Stimulated activated CD4-positive, alpha-beta T cell treated with anti-CD3 and anti-CD28 coated beads, Interleukin-12 subunit alpha, Interleukin-12 subunit beta, amount 100 ng/mL, for 4 hours (primary cell): ENCODE measurements around the gene CYP24A1.
A peak's percentile ranks its signal among the peaks of the same experiment; 100 is the strongest.

ENCODE experiments used
- DNase-seq: peaks from one replicate; pipeline ENCODE4 v3.0.0-alpha.2; 2020

CYP24A1 gene

DNA sequence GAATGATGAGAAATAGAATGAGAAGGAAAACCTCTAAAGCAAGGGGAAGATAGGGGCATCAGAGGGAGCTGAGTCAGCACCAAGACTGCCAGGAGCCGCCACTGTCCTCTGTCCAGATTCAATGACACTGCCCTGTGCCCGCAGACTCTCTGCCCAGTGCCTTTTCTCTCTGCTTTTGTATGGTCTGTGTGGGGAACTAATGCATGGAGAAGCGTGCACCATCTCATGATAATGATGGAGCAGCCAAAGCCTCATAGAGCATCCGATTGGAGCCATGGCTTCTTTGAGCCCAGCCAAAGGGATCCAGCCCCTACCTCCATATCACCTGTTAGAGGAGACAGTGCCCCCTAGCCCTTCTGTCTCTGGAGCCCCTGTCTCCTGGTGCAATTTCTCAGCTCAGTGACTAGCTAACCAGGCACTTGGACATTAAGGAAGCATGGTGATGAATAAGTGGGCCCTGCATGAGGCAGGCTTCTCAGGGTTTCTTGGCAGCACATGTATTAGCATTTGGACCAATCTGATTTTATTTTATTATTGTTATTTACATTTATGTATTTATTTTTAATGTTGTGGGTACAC is 27.6 kb upstream of the CYP24A1 start:
- DNase-seq: no peak

- no peak for DNase-seq
Measured at GRCh38 chr20:54200487-54201267, 26.9 kb upstream of the CYP24A1 start.

DNA sequence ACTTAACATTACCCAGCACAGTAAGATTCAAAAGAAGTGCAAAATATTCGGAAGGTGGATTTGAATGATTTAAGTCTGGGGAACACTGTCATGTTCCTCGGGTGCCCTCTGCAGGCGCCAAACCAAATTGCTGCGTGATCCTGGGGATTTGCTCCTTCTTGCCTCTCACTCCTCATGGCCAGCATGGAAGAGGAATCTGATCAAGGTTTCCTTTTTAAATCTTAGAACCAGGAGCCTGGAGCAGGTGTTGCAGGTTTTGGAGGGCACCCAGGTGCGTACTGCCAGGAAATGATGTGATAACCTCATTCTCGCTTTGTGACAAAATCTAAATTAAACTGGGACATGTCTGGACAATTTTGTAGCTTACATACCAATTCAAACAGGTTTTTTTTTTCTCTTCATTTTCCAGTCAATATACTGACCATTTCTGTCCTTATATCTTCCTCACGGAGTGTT is 26.0 kb upstream of the CYP24A1 start:
- DNase-seq: peak; percentile 69

DNA sequence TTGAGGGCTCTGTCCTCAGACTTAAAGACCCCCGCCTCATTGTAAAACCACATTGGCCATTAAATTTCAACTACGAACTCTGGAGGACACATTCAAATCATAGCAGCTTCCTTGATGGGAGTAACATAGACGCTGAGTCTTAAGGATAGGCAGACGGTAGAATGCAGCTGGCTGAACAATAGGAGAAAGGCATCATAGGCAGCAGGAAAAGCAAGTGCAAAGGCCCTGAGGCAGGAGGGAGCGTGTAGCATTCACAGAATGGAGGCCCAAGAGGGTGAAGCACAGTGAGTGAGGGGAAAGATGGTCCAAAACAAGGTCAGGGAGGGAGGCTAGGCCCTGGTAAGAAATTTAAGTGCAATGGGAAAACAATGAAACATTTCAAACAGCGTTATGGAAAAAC is 25.5 kb upstream of the CYP24A1 start:
- no peak for DNase-seq

DNA sequence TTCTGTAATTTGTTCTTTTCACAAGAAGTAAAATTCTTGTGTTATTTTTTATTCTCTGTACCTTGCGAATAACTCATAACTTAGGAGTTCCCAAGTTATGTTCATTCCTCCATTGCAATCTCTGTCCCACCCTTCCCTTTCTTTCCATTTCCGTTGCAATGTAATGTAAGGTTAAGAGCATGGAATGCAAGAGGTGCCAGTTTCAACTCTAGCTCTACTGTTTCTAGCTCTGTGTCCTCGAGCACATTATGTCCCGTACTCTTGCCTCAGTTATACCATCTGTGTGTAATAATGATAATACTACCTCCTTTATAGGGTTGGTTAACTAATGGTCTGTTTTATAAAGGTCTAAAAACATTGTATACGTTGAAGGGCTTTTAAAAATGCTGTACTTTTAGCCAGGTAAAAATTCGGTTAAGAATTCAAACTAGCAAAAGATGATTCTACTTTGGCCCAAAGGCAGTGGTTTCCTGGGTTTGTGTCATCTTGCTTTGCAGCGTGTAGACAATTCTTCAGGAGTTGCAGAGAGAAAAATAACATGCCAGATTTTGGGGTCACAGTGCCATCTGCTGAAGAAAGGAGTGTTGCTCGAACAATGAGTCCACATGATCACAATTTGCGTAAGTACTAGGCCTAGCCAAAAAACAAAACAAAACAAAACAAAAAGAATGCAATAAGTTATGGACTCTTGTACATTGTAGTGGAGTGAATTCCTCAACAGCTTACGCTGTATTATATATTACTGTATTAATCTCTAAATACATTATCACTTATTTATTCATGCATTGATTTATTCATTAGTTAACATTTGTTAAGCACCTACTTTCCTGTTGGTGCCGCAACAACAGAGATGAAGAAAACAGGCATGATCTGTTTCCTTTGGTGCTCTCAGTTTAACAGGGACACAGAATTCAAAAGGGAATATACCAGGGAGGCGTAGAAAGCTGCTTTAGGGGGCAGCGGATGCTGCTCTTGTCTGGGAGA is 24.1 kb upstream of the CYP24A1 start:
- no peak for DNase-seq

GRCh38 chr20:54195483-54196472 is 22.0 kb upstream of the CYP24A1 start:
- no peak for DNase-seq

DNA sequence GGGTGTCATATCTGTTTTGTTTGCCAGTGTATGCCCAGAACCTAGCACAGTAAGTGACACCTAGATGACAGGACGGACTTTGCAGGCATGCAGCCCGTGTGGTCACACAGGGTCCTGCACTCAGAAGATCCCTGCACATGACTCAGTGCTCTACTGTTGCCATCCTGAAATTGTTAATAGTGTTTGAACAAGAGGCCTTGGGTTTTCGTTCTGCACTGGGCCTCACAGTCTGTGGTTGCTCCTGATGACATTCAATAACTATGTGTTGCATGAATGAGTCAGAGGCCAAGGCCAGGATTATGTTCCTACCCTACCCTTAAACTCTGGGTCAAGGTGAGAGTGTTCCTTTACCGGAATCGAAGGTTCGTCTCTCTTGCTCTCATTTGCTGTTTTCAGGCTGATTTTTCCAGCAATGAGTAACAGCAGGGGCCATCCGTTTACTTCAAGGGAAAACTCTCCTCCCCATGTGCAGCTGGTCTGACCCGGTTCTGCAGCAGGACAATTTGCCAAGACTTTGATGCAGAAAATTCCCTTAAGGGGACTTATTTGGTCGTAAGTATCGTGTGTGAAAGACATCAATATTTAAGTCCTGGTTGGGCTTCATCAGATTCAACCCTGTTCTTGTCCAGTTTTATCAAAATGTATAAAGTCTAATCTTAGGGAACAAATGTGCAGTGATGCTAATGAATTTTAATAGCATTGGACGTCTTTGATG is 21.1 kb upstream of the CYP24A1 start:
- DNase-seq: no peak

DNA sequence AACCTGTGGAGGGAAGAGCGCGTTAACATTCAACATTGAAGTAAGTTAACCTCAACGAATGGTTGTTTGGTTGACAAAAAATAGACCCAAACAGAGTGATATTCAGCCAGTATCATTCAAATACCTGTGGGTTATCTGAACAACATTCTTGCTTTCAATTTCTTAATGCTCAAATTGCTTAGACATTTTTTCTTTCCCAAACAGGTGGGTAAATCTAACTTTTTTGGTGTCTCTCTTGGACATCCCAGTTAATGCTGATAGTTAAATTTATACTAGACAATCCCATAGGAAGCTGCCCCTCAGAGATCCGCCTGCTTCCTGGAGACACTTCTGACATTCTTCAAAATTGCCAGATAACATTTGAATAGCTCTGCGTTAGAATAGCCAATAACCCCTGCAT is 20.0 kb upstream of the CYP24A1 start:
- no peak for DNase-seq

DNA sequence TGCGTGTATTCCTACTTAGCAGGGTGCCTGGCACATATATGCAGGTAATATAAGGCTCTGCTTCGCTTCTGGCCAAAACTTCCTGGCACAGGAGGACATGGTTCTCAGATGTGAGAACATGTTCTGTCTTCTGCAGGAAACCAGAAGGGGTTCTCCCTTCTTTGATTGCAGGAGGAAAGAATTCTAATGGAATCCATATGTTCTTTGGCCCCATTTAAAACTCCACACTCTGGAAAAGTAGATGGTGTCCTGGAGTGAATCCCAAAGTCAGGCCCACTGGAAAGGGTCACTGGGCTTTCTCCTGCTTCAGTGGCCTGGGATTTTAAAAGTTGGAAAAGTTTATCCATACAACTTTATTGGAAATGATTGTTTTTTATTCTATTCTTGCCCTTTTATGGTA is 16.4 kb upstream of the CYP24A1 start:
- no peak for DNase-seq

- no peak for DNase-seq
Measured at GRCh38 chr20:54189630-54190029, 15.8 kb upstream of the CYP24A1 start.

DNA sequence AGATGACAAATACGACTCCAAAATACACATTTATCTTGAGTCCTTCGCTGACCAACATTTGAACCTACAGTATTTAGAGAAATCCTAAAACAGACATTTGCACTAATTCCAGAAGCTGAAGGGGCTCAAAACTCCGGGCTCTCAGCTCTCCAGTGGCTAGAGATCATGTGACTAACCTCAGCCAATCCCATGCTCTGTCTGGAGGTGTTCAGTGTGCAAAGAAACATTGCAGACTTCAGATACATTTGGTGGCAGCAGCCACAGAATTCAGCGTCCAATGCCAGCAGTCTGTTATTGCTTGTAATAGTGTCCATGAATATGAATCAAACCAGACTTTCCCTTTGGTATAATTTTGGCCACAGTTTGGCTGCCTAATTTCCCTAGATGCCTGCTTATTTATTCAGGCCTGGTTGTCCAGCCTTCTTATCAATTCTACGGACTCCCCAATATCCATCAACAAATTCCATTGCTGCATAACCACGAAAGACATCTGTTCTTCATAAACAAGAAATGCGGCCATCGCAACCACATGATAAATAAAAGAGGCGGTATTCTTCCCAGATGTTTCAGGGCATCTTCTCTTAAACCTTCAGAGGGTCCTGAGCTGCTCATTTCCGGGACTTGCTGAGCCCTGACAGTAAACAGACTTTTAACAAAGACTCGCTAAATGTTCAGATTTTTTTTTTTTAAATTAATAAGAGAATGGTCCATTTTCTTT is 14.5 kb upstream of the CYP24A1 start:
- no peak for DNase-seq

DNA sequence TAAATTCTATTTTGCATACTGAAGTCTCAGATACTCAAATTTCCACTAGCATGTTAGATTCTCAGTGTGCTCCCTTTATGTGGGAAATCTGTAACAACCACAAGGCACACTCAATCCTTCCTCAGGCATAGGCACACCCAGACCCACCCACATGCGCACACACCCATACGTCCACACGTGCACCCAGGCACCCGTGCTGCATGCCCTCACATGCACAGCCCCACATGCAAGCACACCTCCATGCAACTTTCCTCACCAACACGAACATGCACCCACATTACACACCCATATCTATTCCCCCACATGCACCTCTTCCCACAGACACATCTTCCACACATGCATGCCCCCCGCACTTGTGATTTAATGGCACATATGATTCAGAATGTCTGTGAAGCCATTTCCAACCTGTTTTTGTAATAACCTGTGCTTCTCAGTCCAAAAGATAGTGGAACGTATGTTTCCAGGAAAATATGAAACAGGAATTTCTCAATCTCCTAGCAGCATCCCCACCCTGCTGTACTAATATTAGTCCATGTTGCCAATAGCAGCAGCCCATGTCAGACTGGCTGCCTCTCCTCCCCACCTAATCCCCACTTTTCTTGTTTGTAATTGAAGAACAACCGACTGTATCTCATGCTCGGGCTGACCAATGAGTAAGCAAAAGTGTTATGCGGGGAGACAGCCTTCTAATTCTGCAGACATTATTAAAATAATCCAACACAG is 11.3 kb upstream of the CYP24A1 start:
- DNase-seq: no peak

DNA sequence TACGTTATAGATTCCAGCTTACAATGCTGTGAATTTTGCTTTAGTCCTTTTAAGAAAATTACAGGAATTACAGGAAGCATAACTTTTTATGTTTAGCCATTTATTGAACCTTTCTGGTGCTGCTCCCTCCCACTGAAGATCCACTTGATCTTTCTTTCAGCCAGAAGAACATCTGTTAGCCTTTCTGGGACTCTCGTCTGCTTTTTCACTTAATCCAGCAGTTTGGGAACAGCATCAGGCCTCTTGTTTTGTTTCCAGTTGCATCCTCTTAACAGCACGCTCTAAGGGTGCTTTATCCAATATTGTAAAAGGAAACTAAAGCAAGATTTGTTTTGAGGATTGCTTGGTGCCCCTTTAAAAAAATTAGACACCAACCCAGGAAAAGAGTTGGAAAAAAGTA is 10.3 kb upstream of the CYP24A1 start:
- no peak for DNase-seq

DNA sequence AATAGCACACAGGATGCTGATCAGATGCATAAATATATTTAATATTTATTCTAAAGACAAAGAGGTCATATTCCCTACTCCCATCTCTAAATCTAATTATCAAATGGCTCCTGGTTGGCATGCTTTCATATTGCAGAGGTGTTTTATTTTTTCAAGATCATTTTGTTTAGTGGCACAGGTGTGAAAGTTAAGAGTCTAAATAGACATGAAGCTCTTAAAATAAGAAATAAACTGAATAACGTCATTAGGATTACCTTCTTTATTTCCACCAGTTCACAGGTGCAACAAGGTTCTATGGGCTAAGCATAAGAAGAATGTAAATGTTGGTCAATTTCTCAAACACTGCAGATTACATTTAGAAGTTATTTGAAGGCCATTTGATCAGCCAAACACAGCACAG is 7.1 kb upstream of the CYP24A1 start:
- no peak for DNase-seq

DNA sequence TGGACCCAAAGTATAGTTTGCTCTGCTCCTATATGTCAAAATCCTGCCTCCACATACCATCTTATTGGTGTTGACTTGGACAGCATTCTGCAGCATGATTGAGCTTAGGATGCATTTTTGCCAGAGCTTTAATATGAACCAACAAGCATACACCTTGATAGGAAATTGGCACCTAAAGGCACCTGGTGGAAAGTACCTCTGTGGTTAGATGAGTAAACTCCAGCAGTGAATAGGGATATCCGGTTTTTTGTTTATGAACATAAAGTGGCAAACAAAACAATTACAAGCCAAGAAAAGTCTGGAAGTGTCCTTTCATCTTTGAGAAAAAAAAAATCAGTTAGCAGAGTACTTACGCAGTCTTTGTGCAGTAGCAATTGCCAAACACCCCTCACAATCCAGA is 6.2 kb upstream of the CYP24A1 start:
- DNase-seq: no peak

DNA sequence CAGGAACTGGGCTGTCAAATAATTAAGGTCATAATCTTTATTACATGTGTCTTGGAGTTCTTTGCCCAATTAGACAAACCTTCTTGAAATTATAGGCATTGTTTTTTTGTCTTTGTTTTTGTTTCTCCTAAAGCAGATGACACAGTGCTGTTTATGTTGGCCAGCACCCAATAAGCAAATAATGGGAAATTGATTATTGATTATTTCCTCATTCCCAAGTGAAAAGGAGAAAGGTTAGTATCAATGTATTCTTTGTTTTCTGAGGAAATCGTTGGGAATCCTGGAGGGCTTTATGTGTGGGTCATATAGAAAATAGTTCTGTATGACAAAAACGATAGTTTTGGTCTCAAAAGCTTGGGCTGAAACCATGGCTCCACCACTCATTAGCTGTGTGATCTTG is 4.5 kb upstream of the CYP24A1 start:
- no peak for DNase-seq

- no peak for DNase-seq
Measured at GRCh38 chr20:54177378-54177777, 3.6 kb upstream of the CYP24A1 start.

- DNase-seq: no peak
Measured at GRCh38 chr20:54176610-54177009, 2.8 kb upstream of the CYP24A1 start.

DNA sequence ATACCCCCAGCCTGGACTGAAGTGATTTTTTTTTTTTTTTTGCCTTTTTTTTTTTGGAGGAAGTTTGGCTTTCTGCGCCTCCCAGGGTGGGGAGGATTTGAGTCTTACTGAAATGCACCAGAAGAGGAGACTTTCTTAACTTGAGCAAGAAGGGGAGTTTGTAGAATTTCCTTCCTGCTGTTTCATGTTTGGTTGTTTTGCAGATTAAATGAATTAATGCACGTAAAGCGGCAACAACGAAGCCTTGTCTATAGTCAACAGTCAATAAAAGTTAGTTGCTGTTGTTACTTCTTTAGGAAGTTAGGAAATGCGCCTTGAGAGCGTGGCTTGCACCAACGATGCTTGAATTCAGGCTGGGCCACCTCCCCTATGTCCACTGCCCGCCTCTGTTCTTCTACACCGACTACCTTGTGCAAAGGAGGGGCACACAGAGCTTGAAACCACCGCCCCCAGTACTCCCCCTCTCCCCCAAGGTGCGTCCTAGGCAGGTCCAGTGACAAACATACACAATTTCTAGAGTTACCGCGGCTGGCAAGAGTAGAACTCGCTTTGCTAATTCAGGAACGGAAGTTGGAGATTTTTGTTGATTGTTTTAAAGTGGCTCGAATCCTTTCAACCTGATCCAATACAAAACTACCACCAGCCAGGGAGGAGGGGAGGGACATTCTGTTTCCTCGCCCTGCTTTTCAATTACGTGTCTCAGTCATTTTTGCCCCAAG is 830 bp upstream of the CYP24A1 start:
- no peak for DNase-seq
